GM21723 (cell line): Measurements from ENCODE around the gene CELSR1.

ENCODE experiments used
- ATAC-seq: cut with Tn5 transposase; IDR thresholded peaks from one replicate; pipeline ENCODE4 v1.9.1; 2021; ENCODE audit warnings: mild to moderate bottlenecking, moderate library complexity; ENCODE audit not compliant: unreplicated experiment

Gene CELSR1

DNA sequence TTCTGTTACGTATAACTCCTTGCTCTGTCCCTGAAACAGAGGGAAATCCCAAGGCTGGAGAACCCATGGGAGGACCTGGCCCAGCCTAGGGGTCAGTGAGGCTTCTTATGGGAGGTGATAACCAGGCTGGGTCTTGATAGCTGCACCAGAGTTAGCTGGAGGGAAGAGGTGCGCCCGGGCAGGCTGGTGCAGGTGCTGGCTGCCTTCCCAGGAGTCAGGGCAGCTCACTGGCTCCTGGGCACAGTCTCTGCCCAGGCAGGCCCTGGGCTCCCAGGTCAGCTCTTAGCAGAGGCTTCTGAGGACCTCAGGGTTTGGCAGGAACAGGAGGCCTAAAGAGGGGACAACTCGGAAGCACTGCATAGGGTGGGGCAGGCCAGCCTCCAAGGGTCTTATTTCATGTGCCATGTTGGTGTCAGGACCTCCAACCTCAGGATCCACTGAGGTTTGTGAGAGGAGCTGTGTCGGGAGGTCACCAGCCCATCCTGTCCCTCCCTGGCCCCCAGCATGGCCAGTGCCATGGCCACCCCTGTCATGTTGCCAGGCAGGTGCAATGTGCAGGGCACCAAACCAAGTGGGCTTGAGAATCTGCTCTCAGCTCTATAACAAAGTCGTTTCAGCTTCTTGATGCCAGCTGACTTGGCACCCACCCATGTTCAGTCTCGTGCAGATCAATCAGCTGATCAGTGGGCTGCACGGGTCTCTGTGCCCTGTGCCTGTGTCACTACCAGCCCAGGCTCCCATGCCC, 20.5 kb upstream of the CELSR1 start:
- no peak for ATAC-seq

DNA sequence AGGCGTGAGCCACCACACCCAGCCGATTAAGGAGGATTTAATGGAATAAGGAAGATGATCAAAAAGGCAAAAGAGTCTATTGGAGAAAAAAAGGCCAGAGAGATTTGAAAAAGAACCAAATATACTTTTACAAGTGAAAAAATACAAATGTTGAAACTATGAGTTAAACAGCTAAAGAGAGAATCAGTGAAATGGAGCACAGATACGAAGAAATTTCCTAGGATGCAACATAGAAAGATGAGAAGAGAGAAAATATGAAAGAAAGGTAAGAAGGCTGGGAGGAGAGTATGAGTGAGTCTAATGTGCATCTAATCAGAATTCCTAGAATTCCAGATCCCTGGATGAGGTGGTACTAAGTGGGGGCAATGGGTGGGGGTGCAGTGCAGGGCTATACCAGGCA, 19.4 kb upstream of the CELSR1 start:
- no peak for ATAC-seq

DNA sequence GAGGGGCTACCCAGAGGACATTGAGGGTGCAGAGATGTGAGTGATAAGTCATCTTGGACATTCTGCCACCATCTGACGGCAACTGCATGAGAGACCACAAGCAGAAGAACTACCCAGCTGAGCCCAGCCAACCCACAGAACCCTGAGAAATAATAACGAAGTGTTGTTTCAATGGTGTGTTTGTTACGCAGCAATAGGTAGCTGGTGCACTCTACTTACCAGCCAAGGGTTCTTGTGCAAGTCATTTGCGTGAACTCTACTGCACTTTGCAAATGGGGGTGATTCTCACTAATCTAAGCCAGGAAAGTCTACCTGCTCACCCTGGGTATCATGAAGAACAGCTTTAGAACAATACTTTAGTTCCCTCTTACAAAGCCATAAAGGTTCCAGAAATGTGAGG, 15.8 kb upstream of the CELSR1 start:
- ATAC-seq, result no peak

DNA sequence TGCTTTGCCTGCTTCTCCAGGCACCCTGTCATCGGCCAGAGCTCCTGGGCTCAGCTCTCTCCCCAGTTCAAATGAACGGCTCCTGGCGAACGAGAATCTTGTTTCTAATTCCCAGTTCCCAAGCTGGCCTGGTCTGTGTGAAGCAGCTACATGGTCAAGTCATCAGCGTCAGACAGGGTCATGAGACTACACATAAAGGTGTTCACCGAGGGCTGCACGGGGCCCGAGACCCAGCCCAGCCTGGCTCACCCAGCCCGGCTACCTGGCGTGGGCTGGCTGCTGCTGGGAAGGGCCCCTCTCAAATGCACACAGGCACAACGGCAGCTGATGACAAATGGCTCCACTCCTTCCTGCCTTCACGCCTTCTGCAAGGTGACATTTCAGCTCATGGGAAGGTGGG, 14.6 kb upstream of the CELSR1 start:
- ATAC-seq, result no peak

DNA sequence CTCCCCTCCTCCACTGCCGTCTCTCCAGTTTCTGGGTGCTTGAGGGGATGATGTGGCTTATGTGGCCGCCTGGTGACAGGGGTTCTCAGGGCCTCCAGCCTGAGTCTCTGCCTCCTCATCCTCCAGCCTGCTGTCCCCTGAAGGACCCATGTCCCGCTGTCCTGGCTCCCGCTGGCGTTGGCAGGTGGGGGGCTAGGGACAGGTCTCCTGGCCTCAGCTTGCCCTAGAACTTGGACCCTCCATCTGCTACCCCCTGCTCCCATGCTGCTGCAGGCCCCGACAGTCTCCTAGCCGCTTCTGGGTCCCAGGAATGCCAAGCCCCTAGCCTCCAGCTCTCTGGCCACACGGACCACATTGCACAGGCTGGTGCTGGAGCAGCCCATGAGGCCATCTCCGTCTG, 13.9 kb upstream of the CELSR1 start:
- no peak for ATAC-seq

- ATAC-seq, result no peak
These were observed 12.7 kb upstream of the CELSR1 start for GRCh38 chr22:46549971-46550641.

DNA sequence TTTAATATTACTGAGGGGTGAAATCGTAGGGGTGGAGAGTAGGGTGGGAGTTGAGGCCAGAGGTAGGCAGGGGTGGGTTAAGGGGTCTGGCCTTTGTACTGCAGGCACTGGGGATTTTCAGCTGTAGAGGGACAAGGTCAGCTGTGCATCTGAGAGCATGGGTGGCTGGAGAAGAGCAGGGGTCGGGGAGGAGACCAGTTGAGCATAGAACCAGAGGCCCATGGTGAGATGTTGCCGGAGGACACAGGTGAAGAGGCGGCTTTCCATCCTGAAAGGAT, 12.1 kb upstream of the CELSR1 start:
- ATAC-seq, result no peak

- ATAC-seq, result no peak
These were observed 10.4 kb upstream of the CELSR1 start for GRCh38 chr22:46547883-46548244.

- no peak for ATAC-seq
These were observed 9.9 kb upstream of the CELSR1 start for GRCh38 chr22:46547179-46547882.

- ATAC-seq, result no peak
These were observed 9.2 kb upstream of the CELSR1 start for GRCh38 chr22:46546466-46547178.

- no peak for ATAC-seq
These were observed 7.8 kb upstream of the CELSR1 start for GRCh38 chr22:46545086-46545792.

DNA sequence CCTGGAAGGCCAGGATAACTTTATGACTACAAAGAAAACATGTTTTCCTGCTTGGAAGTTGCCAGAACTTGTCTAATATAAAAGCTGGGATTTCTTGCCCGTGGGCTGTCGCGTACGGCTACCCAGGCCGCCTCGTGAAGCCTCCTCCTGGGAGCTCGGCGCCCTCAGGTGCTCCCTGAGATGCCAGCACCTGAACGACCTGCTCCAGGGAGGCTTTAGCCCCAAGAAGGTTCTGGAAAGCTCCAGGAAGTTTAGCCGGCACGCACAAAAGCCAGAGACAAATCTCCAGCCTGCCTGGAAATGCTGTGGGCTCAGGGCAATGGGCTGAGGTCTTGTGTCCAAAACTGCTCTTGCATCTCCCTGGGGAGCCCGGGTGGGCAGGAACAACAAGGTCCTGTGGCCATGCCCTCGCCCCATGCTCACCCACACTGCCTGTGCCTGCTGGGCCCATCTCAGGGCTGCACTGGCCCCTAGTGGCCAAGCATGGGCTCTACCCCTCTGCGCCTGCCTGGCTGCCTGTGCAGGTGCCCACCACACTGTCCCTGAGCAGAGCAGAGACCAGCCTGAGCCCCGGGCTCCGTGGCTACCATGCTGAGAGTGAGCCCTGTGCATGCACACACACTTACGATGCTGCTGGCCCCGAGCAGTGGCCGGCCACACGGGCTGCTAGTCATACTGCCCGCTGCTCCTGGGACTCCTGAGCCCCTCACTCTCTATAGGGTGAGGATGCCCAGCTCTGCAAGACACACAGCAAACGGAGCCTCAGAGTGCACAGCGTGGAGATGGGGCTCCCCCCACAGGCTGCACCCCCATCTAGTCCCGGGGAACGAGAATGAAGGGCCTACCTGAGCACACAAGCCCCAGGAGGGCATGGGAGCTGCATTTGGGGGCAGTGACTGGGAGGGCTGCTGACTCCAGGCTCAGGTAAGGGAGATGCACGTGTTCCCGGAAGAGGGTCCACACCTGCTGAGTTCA, 4.9 kb upstream of the CELSR1 start:
- peak; percentile 67 for ATAC-seq

DNA sequence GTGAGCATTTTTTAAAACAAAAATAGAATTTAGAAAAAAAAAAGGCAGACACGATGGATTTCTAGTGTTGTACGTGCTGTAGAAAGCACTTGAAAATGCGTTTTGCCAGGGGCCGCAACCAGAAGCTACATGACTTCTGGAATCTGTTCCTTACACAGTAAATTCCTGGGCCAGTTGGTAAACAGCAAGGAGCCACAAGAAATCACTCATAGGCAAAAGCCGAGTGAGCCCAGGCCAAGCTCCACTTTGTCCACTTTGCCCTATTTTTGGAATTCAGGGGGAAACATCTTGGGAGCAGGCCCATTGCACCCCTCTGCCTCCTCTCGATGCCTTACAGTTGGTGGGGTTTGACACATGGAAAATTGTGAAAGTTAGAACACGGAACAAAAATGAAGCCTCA, 4.1 kb upstream of the CELSR1 start:
- no peak for ATAC-seq

GRCh38 chr22:46540874-46541273, 3.5 kb upstream of the CELSR1 start:
- no peak for ATAC-seq

DNA sequence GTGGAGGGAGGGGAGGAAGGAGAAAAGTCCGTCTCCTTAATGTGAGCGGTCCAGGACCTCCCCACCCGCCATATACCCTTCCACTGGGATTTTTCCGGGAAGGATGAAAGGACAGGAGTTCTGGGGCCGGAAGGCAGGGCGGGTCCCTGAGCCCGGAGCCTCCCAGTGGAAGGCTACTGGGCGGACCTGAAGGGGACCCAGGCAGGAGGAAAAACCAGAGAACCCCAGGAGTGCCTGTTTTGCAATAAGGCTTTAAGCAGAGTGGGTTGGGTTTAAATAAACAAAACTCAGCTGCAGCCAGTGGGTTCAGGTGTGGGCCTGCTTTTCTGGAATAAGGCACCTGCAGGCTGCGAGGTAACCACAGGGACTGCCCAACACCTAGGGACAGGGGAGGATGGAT, 1.7 kb upstream of the CELSR1 start:
- no peak for ATAC-seq

DNA sequence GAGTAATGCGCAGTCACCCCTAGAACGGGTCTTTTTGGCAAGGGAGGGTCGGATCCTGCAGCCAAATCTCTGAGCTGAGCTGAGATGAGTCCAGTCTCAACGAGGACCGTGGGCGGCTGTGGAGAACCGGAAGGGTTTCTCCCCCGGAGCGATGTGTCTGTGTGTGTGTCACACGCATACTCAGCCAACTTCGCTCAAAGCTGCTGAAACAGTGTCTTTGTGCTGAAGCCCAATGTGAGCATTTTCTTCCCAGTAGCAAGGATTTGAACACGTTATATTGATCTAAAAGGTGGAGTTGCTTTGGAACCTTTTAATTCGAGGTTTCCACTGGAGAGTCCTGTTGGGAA, 1.4 kb upstream of the CELSR1 start:
- ATAC-seq, result no peak

- no peak for ATAC-seq
These were observed 760 bp upstream of the CELSR1 start for GRCh38 chr22:46537946-46538813.

DNA sequence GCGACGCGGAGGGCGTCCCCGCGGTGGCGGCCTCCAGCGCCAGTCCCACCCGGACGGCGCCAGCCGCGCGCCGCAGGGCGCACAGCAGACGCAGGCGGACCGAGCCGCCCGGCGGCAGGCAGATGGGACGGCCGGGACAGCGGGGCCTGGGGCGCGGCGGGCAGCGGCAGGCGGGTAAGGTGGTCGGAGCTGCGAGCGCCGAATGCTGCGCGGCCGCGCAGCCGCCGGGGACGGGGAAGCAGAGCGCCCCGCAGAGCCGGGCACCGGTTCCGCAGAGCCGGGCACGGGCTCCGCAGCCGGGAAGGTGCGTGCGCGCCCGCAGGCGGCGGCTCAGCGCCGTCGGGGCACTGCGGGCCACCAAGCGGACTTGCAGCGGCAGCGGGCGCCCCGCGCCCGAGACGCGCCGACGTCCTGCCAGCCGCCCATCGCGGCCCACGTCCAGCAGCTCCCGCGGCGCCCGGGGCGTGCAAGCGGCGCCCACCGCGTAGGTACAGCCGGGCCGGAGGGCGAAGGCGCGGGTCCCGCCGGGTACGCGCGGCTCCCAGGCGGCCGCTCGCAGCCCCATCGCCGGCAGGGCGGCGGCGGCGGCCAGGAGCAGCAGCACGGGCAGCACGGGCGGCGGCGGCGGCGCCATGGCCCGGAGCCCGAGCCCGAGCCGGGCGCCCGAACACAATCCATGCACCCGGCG, 739 bp downstream of the CELSR1 start:
- ATAC-seq, result no peak
